Activated naive CD4-positive, alpha-beta T cell treated with anti-CD3 and anti-CD28 coated beads, Interleukin-2, amount 50 U/mL, for 16 hours (primary cell): ENCODE data around the gene ITGB3BP.

ENCODE experiments used
- DNase-seq: peaks from one replicate; pipeline ENCODE4 v3.0.0-alpha.2; 2020

ITGB3BP gene

GRCh38 chr1:63413394-63413793 is 109.6 kb downstream of the ITGB3BP start:
- DNase-seq = no peak

GRCh38 chr1:63411066-63411465 is 112.0 kb downstream of the ITGB3BP start:
- DNase-seq = no peak

GRCh38 chr1:63408331-63408730 is 114.7 kb downstream of the ITGB3BP start:
- no peak for DNase-seq

- DNase-seq = no peak
Measured at GRCh38 chr1:63407002-63407401, 116.0 kb downstream of the ITGB3BP start.

GRCh38 chr1:63405987-63406386 is 117.0 kb downstream of the ITGB3BP start:
- no peak for DNase-seq

GRCh38 chr1:63405021-63405420 is 118.0 kb downstream of the ITGB3BP start:
- no peak for DNase-seq

- DNase-seq = no peak
Measured at GRCh38 chr1:63403386-63403785, 119.6 kb downstream of the ITGB3BP start.

GRCh38 chr1:63401945-63402344 is 121.1 kb downstream of the ITGB3BP start:
- DNase-seq = no peak
